H1 (cell line): ENCODE data around the gene TC2N. TPM values are rescaled to one million over a fixed set of nuclear protein-coding genes. Genes with fewer than 3 reads are reported as not detected.

Experiments used
- GABPA ChIP-seq: IDR thresholded peaks from 2 replicates; pipeline ENCODE4 v1.6.1; 2011; ENCODE audit warnings: mild to moderate bottlenecking, low read length, moderate library complexity, borderline replicate concordance; ENCODE audit not compliant: insufficient read depth
- RBBP5 ChIP-seq: IDR thresholded peaks from 2 replicates; pipeline ENCODE4 v1.7.1; 2012; ENCODE audit warnings: low read depth, mild to moderate bottlenecking, inconsistent platforms, low read length, moderate library complexity, borderline replicate concordance
- TEAD4 ChIP-seq: IDR thresholded peaks from 2 replicates; pipeline ENCODE4 v1.6.1; 2012; ENCODE audit warnings: low read depth, low read length, inconsistent platforms, mixed read lengths
- polyA plus RNA-seq, 7 experiments: library from polyadenylated mRNA; depleted of rRNA in 3 of 7; stranded (reverse) in 5 of 7; unstranded in 2 of 7; fragments of >200 nt in 5 of 7; fragments of 200-250 nt in 2 of 7; gene quantifications; 1 replicate in 5 of 7; 2 replicates in 1 of 7; 4 replicates in 1 of 7; pipeline versions ENCODE4 v1.2.1 to v1.2.3, GENCODE V29; 2011 to 2013; ENCODE audit warnings: missing spikeins in 2 of 7, mixed read lengths in 2 of 7
- total RNA-seq: library from RNA; stranded (reverse); fragmentation: NEBNext Ultra II Directional; extraction: Animal tissue kit (Norgen Biotek cat#: 25700); gene quantifications from 2 replicates; pipeline ENCODE4 v1.2.1, GENCODE V29; 2021
- TF ChIP-seq, protein P1 (sequence below): IDR thresholded peaks from 2 replicates; pipeline ENCODE4 v1.6.1; 2012; ENCODE audit warnings: inconsistent platforms
- TF ChIP-seq, protein P2 (sequence below): IDR thresholded peaks from 2 replicates; pipeline ENCODE4 v1.6.1; 2012; ENCODE audit warnings: inconsistent platforms

The TC2N gene
- total and polyA plus RNA-seq, 2 of the 8 experiments (the other 6 are each of a cell fraction or from before 2014, with no cell fraction given), result 9.7 to 36.2 TPM

GRCh38 chr14:91745344-91745743 lies 122.0 kb downstream of the TC2N start (continued):
- TF ChIP-seq, protein P1, sequence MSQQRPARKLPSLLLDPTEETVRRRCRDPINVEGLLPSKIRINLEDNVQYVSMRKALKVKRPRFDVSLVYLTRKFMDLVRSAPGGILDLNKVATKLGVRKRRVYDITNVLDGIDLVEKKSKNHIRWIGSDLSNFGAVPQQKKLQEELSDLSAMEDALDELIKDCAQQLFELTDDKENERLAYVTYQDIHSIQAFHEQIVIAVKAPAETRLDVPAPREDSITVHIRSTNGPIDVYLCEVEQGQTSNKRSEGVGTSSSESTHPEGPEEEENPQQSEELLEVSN, result no peak
- TF ChIP-seq GABPA (no peak), RBBP5 (no peak), TEAD4 (no peak)
- TF ChIP-seq, protein P2, sequence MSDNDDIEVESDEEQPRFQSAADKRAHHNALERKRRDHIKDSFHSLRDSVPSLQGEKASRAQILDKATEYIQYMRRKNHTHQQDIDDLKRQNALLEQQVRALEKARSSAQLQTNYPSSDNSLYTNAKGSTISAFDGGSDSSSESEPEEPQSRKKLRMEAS, result no peak
